ENCODE data around the gene CELF2.

CELF2 gene

GRCh38 chr10:11002916-11003315, 14.8 kb upstream of the CELF2 start:
- DNase-seq (ENCODE audit: low spot score), result no peak
- in situ Hi-C loops (cut with MboI; ENCODE audit: low pct_unique_long_range_greater_than_20kb, low sequenced_read_pairs, unreplicated experiment), result no loop called here
- TF ChIP-seq CTCF (IDR thresholded peaks at IDR 0.05; ENCODE audit: extremely low read depth, insufficient read depth, missing control alignments), result no peak

GRCh38 chr10:11003679-11004078, 14.0 kb upstream of the CELF2 start:
- TF ChIP-seq CTCF (IDR thresholded peaks at IDR 0.05; ENCODE audit: extremely low read depth, insufficient read depth, missing control alignments), result no peak
- in situ Hi-C loops (cut with MboI; ENCODE audit: low pct_unique_long_range_greater_than_20kb, low sequenced_read_pairs, unreplicated experiment), result no loop called here
- no peak for DNase-seq (ENCODE audit: low spot score)

GRCh38 chr10:11004144-11005077, 13.3 kb upstream of the CELF2 start:
- no peak for TF ChIP-seq CTCF (IDR thresholded peaks at IDR 0.05; ENCODE audit: extremely low read depth, insufficient read depth, missing control alignments)
- no peak for DNase-seq (ENCODE audit: low spot score)
- in situ Hi-C loops (cut with MboI; ENCODE audit: low pct_unique_long_range_greater_than_20kb, low sequenced_read_pairs, unreplicated experiment), result no loop called here

- TF ChIP-seq CTCF (IDR thresholded peaks at IDR 0.05; ENCODE audit: extremely low read depth, insufficient read depth, missing control alignments), result no peak
- in situ Hi-C loops (cut with MboI; ENCODE audit: low pct_unique_long_range_greater_than_20kb, low sequenced_read_pairs, unreplicated experiment), result no loop called here
- no peak for DNase-seq (ENCODE audit: low spot score)
Measured at GRCh38 chr10:11005725-11006427, 11.8 kb upstream of the CELF2 start.

- no peak for TF ChIP-seq CTCF (IDR thresholded peaks at IDR 0.05; ENCODE audit: extremely low read depth, insufficient read depth, missing control alignments)
- in situ Hi-C loops (cut with MboI; ENCODE audit: low pct_unique_long_range_greater_than_20kb, low sequenced_read_pairs, unreplicated experiment), result no loop called here
- no peak for DNase-seq (ENCODE audit: low spot score)
Measured at GRCh38 chr10:11006428-11006825, 11.2 kb upstream of the CELF2 start.

GRCh38 chr10:11007476-11008020, 10.1 kb upstream of the CELF2 start:
- DNase-seq (ENCODE audit: low spot score), result no peak
- TF ChIP-seq CTCF (IDR thresholded peaks at IDR 0.05; ENCODE audit: extremely low read depth, insufficient read depth, missing control alignments), result no peak
- in situ Hi-C loops (cut with MboI; ENCODE audit: low pct_unique_long_range_greater_than_20kb, low sequenced_read_pairs, unreplicated experiment), result no loop called here

All from GM13977 (cell line).